Sigmoid colon (tissue), 4 donors: ENCODE data around the gene ECE1.

Experiments used
- CTCF ChIP-seq, 4 experiments: fragments of 450-650 bp in 3 of 4; fragments of 200-600 bp in 1 of 4; IDR thresholded peaks; one replicate each; pipeline ENCODE4 v1.5.1; 2016 to 2019; ENCODE audit warnings: antibody characterized with exemption in 4 of 4, mild to moderate bottlenecking in 3 of 4, moderate library complexity in 2 of 4
- EP300 ChIP-seq, 4 donors: sonication (generic); formaldehyde crosslinking; IDR thresholded peaks; one replicate each; pipeline ENCODE4 v1.6.1; 2017; ENCODE audit warnings: antibody characterized with exemption in 4 of 4

DNA sequence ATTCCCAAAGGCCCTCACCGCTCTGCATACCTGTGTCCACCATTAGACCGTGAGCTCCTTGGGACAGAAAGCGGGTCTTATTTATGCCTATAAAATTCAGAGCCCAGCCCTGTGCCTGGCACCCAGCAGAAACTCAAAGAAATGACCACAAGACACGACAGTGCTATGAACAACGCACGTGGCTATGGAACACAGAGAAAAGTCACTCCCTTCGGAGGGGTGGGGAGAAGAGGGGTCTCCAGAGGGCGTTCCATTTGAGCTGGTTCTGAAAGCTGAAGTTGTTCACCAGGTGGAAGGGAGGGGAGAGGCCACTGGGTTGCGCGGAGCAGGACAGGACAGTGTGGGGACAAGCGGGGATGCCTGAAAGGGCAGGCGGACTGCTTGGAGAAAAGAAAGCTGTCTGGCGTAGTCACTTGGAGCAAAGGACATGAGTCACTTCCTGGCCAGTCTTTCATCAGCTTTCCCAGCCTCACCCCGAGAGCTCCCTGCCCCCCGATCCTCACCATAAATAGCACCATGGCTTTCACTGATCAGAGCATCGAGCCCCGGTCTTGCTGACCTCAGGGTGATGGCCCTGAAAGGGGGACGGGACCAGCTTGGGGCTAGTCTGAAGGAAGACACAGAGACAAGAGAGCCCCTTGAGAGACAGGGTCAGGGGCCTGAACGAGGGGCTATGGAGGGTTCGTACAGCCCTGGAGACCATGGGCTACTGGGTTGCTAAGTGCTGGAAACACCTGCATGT, 28.5 kb downstream of the ECE1 start:
- TF ChIP-seq CTCF (IDR thresholded peaks at IDR 0.05) (no peak), EP300 (IDR thresholded peaks at IDR 0.05) (peak in 1 of 4 donors; percentile 79)
